ENCODE data around the gene TMC6.

TMC6 gene

GRCh38 chr17:78130437-78131101 lies 2.0 kb upstream of the TMC6 start, which contains the start of gene TMC8:
Gene TMC8 (plus strand): TSS chr17:78130771. CDS start chr17:78131589, 818 bp downstream.
- no peak for DNase-seq (ENCODE audit: low spot score)
- H3K36me3 ChIP-seq (replicated peaks in 1 of 2; ENCODE audit: control insufficient read depth in 2 of 2, insufficient read depth in 2 of 2, low read length in 2 of 2) = no peaks in the 10 kb centered on the region
- H3K4ac ChIP-seq (ENCODE audit: low read length) = no peak within 1 kb of the TSS
- peak within 1 kb of the TSS; percentile 98 for H2BK15ac ChIP-seq (ENCODE audit: low read length)
- no peak within 1 kb of the TSS for H4K91ac ChIP-seq (ENCODE audit: low read depth, low read length, poor library complexity)
- H3K4me1 ChIP-seq (ENCODE audit: control insufficient read depth in 2 of 2, insufficient read depth in 1 of 2, low read depth in 1 of 2, low read length in 2 of 2) = peaks cover 16 to 28% of the 10 kb centered on the region in 2 donors
- peaks cover 9% of the 10 kb centered on the region for H3K79me1 ChIP-seq (ENCODE audit: low read depth, low read length)
- peak within 1 kb of the TSS; percentile 49 for H3K4me2 ChIP-seq (ENCODE audit: insufficient read depth, low read length, poor library complexity, severe bottlenecking)
- H4K8ac ChIP-seq (ENCODE audit: low read depth, low read length) = peak within 1 kb of the TSS; percentile 92
- WGBS, 2 donors (ENCODE audit: extremely low coverage in 2 of 2, insufficient read length in 2 of 2, insufficient replicate concordance in 1 of 2) = no CpG with 5 or more reads among the region's 10 CpGs
- peak within 1 kb of the TSS; percentile 87 for H3K18ac ChIP-seq (ENCODE audit: low read length)
- H2BK5ac ChIP-seq (ENCODE audit: low read length) = peak within 1 kb of the TSS; percentile 48
- peak within 1 kb of the TSS; percentile 55 for H3K9ac ChIP-seq (ENCODE audit: low read depth, low read length, poor library complexity)
- peak within 1 kb of the TSS; percentile 82 for H2AFZ ChIP-seq (ENCODE audit: low read length)
- peak within 1 kb of the TSS; percentile 56 for H3K14ac ChIP-seq (ENCODE audit: low read length)
- H3K4me3 ChIP-seq (ENCODE audit: low read length in 2 of 2) = no peak within 1 kb of the TSS
- peaks cover 0 to 4% of the 10 kb centered on the region in 2 donors for H3K9me3 ChIP-seq (replicated peaks in 1 of 2; ENCODE audit: control insufficient read depth in 2 of 2, insufficient read depth in 1 of 2, low read depth in 1 of 2, low read length in 2 of 2)
- no peak within 1 kb of the TSS for H2BK120ac ChIP-seq (ENCODE audit: low read depth, low read length)
- H3K27ac ChIP-seq (replicated peaks; ENCODE audit: low read length) = no peak within 1 kb of the TSS
- H3K27me3 ChIP-seq (ENCODE audit: control insufficient read depth in 3 of 3, insufficient read depth in 3 of 3, low read depth in 1 of 3, low read length in 3 of 3) = peaks cover 6 to 57% (median 26%) of the 10 kb centered on the region in 3 experiments
- peak within 1 kb of the TSS; percentile 99 for H2BK12ac ChIP-seq (ENCODE audit: low read length)
- H2AK5ac ChIP-seq (ENCODE audit: low read depth, low read length) = peak within 1 kb of the TSS; percentile 100
- H3K23ac ChIP-seq (ENCODE audit: low read depth, low read length, poor library complexity) = peak within 1 kb of the TSS; percentile 53

DNA sequence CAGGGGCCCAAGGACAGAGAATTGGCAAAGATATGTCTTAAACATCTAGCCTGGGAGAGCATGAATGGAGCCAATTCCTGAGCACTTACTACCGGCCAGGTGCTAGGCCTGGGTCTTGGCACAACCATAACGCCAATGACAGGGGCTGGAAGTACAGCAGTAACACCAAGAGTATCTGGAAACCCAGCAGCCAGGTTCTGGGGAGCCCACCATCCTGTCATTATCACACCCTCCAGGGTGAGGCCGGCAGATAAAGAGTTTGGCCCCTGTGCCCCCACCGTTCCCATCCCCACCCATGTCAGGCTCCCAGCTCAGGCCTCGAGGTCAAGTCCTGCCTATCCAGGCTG lies 1.5 kb upstream of the TMC6 start:
- H3K14ac ChIP-seq (ENCODE audit: low read length) = no peak overlapping the region
- WGBS, 2 donors (ENCODE audit: extremely low coverage in 2 of 2, insufficient read length in 2 of 2, insufficient replicate concordance in 1 of 2) = no CpG with 5 or more reads among the region's 5 CpGs
- peak overlapping the region; percentile 99 for H2BK12ac ChIP-seq (ENCODE audit: low read length)
- H3K4me3 ChIP-seq (ENCODE audit: low read length in 2 of 2) = no peak overlapping the region
- peak overlapping the region; percentile 55 for H3K9ac ChIP-seq (ENCODE audit: low read depth, low read length, poor library complexity)
- H3K9me3 ChIP-seq (replicated peaks in 1 of 2; ENCODE audit: control insufficient read depth in 2 of 2, insufficient read depth in 1 of 2, low read depth in 1 of 2, low read length in 2 of 2) = peaks cover 0 to 4% of the 10 kb centered on the region in 2 donors
- peak overlapping the region; percentile 92 for H4K8ac ChIP-seq (ENCODE audit: low read depth, low read length)
- no peak for DNase-seq (ENCODE audit: low spot score)
- H3K27me3 ChIP-seq (ENCODE audit: control insufficient read depth in 3 of 3, insufficient read depth in 3 of 3, low read depth in 1 of 3, low read length in 3 of 3) = peaks cover 6 to 57% (median 23%) of the 10 kb centered on the region in 3 experiments
- H3K23ac ChIP-seq (ENCODE audit: low read depth, low read length, poor library complexity) = no peak overlapping the region
- H3K18ac ChIP-seq (ENCODE audit: low read length) = no peak overlapping the region
- no peak overlapping the region for H2BK5ac ChIP-seq (ENCODE audit: low read length)
- no peak overlapping the region for H2BK120ac ChIP-seq (ENCODE audit: low read depth, low read length)
- no peak overlapping the region for H4K91ac ChIP-seq (ENCODE audit: low read depth, low read length, poor library complexity)
- H2AK5ac ChIP-seq (ENCODE audit: low read depth, low read length) = peak overlapping the region; percentile 71
- H3K27ac ChIP-seq (replicated peaks; ENCODE audit: low read length) = no peak overlapping the region
- H3K36me3 ChIP-seq (replicated peaks in 1 of 2; ENCODE audit: control insufficient read depth in 2 of 2, insufficient read depth in 2 of 2, low read length in 2 of 2) = no peaks in the 10 kb centered on the region
- peak overlapping the region; percentile 98 for H2BK15ac ChIP-seq (ENCODE audit: low read length)
- H3K4ac ChIP-seq (ENCODE audit: low read length) = no peak overlapping the region
- peak overlapping the region; percentile 82 for H2AFZ ChIP-seq (ENCODE audit: low read length)
- peaks cover 9% of the 10 kb centered on the region for H3K79me1 ChIP-seq (ENCODE audit: low read depth, low read length)
- H3K4me1 ChIP-seq (ENCODE audit: control insufficient read depth in 2 of 2, insufficient read depth in 1 of 2, low read depth in 1 of 2, low read length in 2 of 2) = peaks cover 16 to 28% of the 10 kb centered on the region in 2 donors
- no peak overlapping the region for H3K4me2 ChIP-seq (ENCODE audit: insufficient read depth, low read length, poor library complexity, severe bottlenecking)

DNA sequence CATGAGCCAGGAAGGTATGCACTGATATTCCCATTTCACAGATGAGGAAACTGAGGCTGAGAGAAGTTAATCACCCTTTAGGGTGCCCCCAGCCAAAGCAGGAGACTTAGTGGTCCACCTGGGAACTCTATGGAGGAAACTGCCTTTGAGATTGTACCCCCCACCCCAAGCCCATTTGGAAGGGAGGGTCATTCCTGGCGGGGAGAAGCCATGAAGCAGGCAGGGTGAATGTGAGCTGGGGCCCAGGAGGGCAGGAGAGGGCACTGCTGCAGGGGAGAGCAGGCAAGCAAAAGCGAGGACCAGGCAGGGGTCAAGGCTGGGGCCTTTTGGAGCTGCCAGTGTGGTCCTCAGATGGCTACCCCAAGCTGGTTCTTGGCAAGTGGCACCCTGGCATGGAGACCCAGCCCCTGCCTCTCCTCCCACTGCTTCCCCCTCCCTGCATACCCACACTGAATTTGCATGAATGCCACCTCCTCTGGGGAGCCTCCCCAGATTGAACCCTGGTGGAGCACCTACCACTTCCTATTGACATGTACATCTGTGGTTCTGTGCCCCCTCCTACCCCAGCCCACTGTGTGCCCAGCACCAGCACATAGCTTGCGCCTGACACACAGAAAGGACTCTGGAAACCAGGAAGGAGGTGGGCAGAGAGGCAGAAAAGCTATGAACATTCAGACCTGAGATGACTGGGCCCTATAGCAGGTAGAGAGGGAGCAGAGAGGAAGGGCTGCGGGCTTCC lies 965 bp upstream of the TMC6 start:
- no peak overlapping the region for H3K4me2 ChIP-seq (ENCODE audit: insufficient read depth, low read length, poor library complexity, severe bottlenecking)
- H4K91ac ChIP-seq (ENCODE audit: low read depth, low read length, poor library complexity) = no peak overlapping the region
- peak overlapping the region; percentile 48 for H2BK5ac ChIP-seq (ENCODE audit: low read length)
- WGBS, 2 donors (ENCODE audit: extremely low coverage in 2 of 2, insufficient read length in 2 of 2, insufficient replicate concordance in 1 of 2) = no CpG with 5 or more reads among the region's 4 CpGs
- no peak overlapping the region for H4K8ac ChIP-seq (ENCODE audit: low read depth, low read length)
- no peak overlapping the region for H2BK120ac ChIP-seq (ENCODE audit: low read depth, low read length)
- H3K23ac ChIP-seq (ENCODE audit: low read depth, low read length, poor library complexity) = peak overlapping the region; percentile 40
- no peak overlapping the region for H3K27ac ChIP-seq (replicated peaks; ENCODE audit: low read length)
- no peak overlapping the region for H3K14ac ChIP-seq (ENCODE audit: low read length)
- H3K4me3 ChIP-seq (ENCODE audit: low read length in 2 of 2) = peak overlapping the region in 1 of 2 donors; percentile 56
- no peaks in the 10 kb centered on the region for H3K36me3 ChIP-seq (replicated peaks in 1 of 2; ENCODE audit: control insufficient read depth in 2 of 2, insufficient read depth in 2 of 2, low read length in 2 of 2)
- H3K18ac ChIP-seq (ENCODE audit: low read length) = peak overlapping the region; percentile 85
- H2AFZ ChIP-seq (ENCODE audit: low read length) = peak overlapping the region; percentile 97
- H3K79me1 ChIP-seq (ENCODE audit: low read depth, low read length) = peaks cover 10% of the 10 kb centered on the region
- peak overlapping the region; percentile 98 for H2BK15ac ChIP-seq (ENCODE audit: low read length)
- peak overlapping the region; percentile 100 for H2AK5ac ChIP-seq (ENCODE audit: low read depth, low read length)
- peaks cover 6 to 57% (median 18%) of the 10 kb centered on the region in 3 experiments for H3K27me3 ChIP-seq (ENCODE audit: control insufficient read depth in 3 of 3, insufficient read depth in 3 of 3, low read depth in 1 of 3, low read length in 3 of 3)
- H3K4ac ChIP-seq (ENCODE audit: low read length) = no peak overlapping the region
- H3K9ac ChIP-seq (ENCODE audit: low read depth, low read length, poor library complexity) = no peak overlapping the region
- H3K4me1 ChIP-seq (ENCODE audit: control insufficient read depth in 2 of 2, insufficient read depth in 1 of 2, low read depth in 1 of 2, low read length in 2 of 2) = peaks cover 16 to 28% of the 10 kb centered on the region in 2 donors
- peaks cover 0 to 3% of the 10 kb centered on the region in 2 donors for H3K9me3 ChIP-seq (replicated peaks in 1 of 2; ENCODE audit: control insufficient read depth in 2 of 2, insufficient read depth in 1 of 2, low read depth in 1 of 2, low read length in 2 of 2)
- no peak for DNase-seq (ENCODE audit: low spot score)
- H2BK12ac ChIP-seq (ENCODE audit: low read length) = peak overlapping the region; percentile 95
